ENCODE data around the gene LRRC72.

DNA sequence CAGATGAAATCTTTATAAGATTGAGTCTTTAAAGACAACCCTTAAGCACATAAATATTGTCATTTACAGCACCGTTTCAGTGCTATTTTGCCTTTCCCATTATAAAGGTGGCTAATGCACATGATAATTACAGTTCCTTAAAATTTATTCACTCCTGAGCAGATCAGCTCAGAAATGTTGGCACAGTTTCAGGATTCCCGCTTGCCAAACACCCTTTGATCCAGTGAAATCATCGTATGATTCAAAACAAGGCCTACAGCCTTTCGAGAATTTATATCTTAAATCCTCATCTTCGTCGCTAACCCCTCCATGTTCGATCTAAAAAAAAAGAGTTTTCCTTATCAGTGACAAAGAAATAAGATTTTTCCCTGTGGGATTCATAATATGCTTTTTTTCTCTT is 47.0 kb upstream of the LRRC72 start:
- TF ChIP-seq, protein P1, sequence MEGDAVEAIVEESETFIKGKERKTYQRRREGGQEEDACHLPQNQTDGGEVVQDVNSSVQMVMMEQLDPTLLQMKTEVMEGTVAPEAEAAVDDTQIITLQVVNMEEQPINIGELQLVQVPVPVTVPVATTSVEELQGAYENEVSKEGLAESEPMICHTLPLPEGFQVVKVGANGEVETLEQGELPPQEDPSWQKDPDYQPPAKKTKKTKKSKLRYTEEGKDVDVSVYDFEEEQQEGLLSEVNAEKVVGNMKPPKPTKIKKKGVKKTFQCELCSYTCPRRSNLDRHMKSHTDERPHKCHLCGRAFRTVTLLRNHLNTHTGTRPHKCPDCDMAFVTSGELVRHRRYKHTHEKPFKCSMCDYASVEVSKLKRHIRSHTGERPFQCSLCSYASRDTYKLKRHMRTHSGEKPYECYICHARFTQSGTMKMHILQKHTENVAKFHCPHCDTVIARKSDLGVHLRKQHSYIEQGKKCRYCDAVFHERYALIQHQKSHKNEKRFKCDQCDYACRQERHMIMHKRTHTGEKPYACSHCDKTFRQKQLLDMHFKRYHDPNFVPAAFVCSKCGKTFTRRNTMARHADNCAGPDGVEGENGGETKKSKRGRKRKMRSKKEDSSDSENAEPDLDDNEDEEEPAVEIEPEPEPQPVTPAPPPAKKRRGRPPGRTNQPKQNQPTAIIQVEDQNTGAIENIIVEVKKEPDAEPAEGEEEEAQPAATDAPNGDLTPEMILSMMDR (IDR thresholded peaks at IDR 0.05; ENCODE audit: low read length) = no peak
- TF ChIP-seq EZH2 (optimal IDR thresholded peaks at IDR 0.05; ENCODE audit: low read depth, low read length) (no peak), EZH2phosphoT487 (IDR thresholded peaks at IDR 0.05; ENCODE audit: low read length) (no peak)

Data from MM.1S (cell line).